GM18870 (cell line): ENCODE results near the gene ICAM5.

Experiments used
- ATAC-seq: cut with Tn5 transposase; IDR thresholded peaks from one replicate; pipeline ENCODE4 v1.9.1; 2021; ENCODE audit warnings: moderate library complexity; ENCODE audit not compliant: unreplicated experiment

ICAM5 gene

GRCh38 chr19:10339977-10340376, 50.2 kb downstream of the ICAM5 start:
- no peak for ATAC-seq

GRCh38 chr19:10343495-10343894, 53.7 kb downstream of the ICAM5 start:
- no peak for ATAC-seq

- no peak for ATAC-seq
Measured at GRCh38 chr19:10344780-10345179, 55.0 kb downstream of the ICAM5 start.
